Fibroblast of the aortic adventitia (primary cell): Measurements from ENCODE around the gene DHRS1. TPM values are rescaled to one million over a fixed set of nuclear protein-coding genes. Genes with fewer than 3 reads are reported as not detected.
"Not testable (repeated sequence)": the region's sequence is repeated elsewhere in the genome, so short reads cannot be mapped to it uniquely, and the experiment has no call there.

Source experiments
- DNase-seq: peaks from one replicate; pipeline ENCODE4 v3.0.0-alpha.2; 2010; ENCODE audit warnings: low read depth
- H3K4me3 ChIP-seq: 2 replicates; pipeline ENCODE4 v1.5.1; 2011; ENCODE audit warnings: low read depth, mild to moderate bottlenecking, control low read depth, low read length, moderate library complexity
- total RNA-seq: library from RNA; depleted of rRNA; stranded (reverse); fragments of >200 nt; gene quantifications from 2 replicates; pipeline ENCODE4 v1.2.3, GENCODE V29; 2012; ENCODE audit warnings: low replicate concordance
- TF ChIP-seq, protein P1 (sequence below): IDR thresholded peaks from 2 replicates; pipeline ENCODE4 v1.5.1; 2011; ENCODE audit warnings: mild to moderate bottlenecking, low read length, control low read depth, inconsistent platforms; ENCODE audit not compliant: insufficient read depth

Gene DHRS1
- total RNA-seq, 1 donor = 20.7 TPM

DNA sequence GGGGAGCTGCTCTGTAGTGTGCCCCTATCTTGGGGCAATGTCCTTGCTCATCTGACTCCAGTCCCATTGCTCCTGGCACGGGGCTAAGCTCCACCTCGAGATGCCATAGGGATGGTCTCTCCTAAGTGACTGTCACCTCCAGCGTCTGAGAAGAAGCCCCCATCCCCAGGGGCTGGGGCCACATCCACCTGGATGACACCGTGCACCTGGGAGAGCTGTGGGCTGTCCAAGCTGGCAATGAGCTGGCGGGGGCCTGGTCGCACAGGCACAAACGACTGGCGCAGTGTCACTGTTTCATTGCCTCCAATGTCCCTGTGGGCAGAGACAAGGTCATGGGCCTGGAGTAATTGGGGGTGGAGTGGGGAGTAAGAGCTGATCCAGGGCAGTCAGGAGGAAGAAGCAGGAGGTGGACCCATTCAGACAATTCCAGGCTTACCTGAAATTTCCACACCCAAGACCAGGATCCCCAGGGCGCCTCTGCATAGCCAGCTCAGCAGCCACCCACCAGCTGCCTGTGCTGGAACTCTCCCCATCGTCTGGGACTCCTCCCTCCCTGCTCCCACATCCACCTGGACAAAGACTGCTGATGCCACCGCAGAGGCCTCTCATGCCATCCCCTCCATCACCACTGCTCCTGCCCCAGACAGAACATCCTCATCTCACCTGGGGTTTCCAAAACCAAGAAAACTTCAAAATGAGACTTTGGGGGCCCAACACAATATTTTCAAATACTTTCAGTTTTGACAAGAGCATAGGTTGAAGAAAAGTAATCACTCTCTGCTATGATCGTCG, 50.2 kb downstream of the DHRS1 start:
- TF ChIP-seq, protein P1, sequence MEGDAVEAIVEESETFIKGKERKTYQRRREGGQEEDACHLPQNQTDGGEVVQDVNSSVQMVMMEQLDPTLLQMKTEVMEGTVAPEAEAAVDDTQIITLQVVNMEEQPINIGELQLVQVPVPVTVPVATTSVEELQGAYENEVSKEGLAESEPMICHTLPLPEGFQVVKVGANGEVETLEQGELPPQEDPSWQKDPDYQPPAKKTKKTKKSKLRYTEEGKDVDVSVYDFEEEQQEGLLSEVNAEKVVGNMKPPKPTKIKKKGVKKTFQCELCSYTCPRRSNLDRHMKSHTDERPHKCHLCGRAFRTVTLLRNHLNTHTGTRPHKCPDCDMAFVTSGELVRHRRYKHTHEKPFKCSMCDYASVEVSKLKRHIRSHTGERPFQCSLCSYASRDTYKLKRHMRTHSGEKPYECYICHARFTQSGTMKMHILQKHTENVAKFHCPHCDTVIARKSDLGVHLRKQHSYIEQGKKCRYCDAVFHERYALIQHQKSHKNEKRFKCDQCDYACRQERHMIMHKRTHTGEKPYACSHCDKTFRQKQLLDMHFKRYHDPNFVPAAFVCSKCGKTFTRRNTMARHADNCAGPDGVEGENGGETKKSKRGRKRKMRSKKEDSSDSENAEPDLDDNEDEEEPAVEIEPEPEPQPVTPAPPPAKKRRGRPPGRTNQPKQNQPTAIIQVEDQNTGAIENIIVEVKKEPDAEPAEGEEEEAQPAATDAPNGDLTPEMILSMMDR = no peak

DNA sequence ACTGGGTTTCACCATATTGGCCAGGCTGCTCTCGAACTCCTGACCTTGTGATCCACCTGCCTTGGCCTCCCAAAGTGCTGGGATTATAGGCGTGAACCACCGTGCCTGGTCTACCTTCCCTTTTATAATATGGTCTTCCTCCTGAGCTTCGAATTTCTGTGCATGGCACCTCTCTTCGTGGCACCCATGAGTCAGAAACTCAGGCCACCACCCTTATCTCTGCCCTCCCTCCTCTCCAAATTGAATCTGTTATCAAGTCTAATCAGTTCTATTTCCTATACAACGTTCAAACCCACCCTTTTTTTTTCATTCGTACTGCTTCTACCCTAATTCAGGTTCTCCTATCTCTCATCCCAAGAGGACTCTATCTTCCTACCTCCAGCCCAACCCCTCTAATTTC, 52.2 kb downstream of the DHRS1 start:
- no peak overlapping the region for H3K4me3 ChIP-seq
- TF ChIP-seq, protein P1 = no peak
- no peak for DNase-seq

More for the DNA sequence above, 50.2 kb downstream of the DHRS1 start:
- no peak overlapping the region for H3K4me3 ChIP-seq
- DNase-seq = no peak

DNA sequence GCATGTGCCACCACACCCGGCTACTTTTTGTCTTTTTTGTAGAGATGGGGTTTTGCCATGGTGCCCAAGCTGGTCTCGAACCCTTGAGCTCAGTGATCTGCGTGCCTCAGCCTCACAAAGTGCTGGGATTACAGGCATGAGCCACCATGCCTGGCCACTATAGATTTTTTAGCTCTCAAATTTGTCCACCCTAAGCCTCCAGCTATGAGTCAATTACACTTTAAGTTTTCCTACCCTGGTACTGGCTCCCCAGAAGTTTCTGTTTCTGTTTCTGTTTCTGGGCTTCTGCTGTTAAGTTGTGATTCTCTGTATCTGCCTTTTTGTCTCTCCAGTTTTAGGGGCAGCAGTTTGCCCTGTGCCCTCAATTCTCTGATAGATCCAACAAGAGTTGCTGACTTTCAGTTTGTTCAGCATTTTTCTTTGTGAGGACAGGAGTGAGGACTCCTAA, 52.8 kb downstream of the DHRS1 start:
- TF ChIP-seq, protein P1 = no peak
- no peak for DNase-seq
- no peak overlapping the region for H3K4me3 ChIP-seq

DNA sequence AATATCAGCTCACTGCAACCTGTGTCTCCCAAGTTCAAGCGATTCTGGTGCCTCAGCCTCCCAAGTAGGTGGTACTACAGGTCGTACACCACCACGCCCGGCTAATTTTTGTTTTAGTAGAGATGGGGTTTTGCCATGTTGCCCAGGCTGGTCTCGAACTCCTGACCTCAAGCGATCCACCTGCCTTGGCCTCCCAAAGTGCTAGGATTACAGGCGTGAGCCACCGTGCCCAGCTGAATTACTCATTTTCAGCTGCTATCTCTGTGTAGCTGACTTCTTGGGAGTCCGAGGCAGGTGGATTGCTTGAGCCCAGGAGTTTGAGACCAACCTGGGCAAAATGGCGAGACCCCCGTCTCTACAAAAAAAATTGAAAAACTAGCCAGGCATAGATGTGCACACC, 54.2 kb downstream of the DHRS1 start:
- H3K4me3 ChIP-seq, DNase-seq: not testable (repeated sequence)

DNA sequence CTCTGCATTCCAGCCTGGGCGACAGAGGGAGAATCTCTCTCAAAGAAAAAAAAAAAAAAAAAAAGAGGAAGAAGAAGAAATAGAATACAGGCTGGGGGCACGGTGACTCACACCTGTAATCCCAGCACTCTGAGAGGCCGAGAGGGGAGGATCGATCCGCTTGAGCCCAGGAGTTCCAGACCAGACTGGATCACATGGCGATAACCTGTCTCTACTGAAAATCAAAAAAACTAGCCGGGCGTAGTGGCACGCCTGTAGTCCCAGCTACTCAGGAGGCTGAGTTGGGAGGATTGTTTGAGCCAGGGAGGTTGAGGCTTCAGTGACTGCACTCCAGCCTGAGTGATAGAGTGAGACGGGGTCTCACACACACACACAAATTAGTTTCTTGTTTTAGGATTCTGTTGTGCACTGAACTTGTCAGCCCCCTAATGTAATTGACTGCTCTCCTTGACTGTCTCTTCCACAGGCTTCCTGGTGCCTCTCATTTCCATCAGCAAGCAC, 56.2 kb downstream of the DHRS1 start:
- DNase-seq = no peak
- TF ChIP-seq, protein P1 = no peak

DNA sequence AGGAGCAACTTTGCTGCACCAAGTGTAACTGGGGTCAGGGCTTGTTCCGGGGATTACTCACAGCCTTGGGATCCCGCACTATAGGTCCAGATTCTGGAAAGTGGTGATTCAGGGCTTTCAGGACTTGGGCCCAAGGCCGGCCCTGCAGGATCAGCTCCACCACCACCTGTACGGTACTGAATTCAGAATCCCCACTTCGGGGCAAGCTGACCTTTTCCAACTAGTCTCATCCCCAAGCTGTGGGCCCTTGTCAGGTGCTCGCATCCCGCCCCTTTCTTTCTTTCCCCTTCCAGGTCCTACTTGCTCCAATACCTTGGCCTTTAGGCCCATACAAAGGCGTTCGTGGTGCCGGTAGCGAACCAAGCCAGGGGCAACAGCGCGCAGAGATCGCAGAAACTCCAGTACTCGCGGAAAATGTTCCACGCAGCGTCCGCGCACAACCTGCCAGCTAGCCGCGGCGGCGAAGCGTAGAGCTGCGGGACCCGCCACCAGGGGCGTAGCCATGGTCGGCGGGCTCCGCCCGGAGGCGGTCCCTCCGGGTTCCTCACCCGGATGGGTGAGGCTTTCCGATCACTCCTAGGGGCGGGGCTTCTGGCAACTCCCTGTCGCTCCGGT, 57.6 kb downstream of the DHRS1 start:
- TF ChIP-seq, protein P1 = peak; percentile 59
- DNase-seq = peak; percentile 90
- peak overlapping the region; percentile 96 for H3K4me3 ChIP-seq

More for the DNA sequence above, 56.2 kb downstream of the DHRS1 start:
- H3K4me3 ChIP-seq = peak overlapping the region; percentile 96

Other genes with a start within 250 kb of the DHRS1 start
- not detected in 2 replicates for gene CARMIL3, start 247.8 kb downstream of the DHRS1 start, total RNA-seq
- not detected in 2 replicates for gene CPNE6, start 228.2 kb downstream of the DHRS1 start, total RNA-seq
- 20.1 and 36.5 TPM in 2 replicates for gene PCK2, start 205.5 kb downstream of the DHRS1 start, total RNA-seq
- 44.6 and 85.3 TPM in 2 replicates for gene DCAF11, start 185.0 kb downstream of the DHRS1 start, total RNA-seq
- gene NRL, start 184.8 kb downstream of the DHRS1 start, total RNA-seq = 0.90 and 4.1 TPM in 2 replicates
- 0.18 TPM in 1 of 2 replicates, not detected in the other for gene FITM1, start 169.1 kb downstream of the DHRS1 start, total RNA-seq
- gene PSME1, start 163.6 kb downstream of the DHRS1 start, total RNA-seq = 84.8 and 117 TPM in 2 replicates
- 3.8 and 11.9 TPM in 2 replicates for gene EMC9, start 158.2 kb downstream of the DHRS1 start, total RNA-seq
- gene PSME2, start 153.2 kb downstream of the DHRS1 start, total RNA-seq = 33.4 and 78.3 TPM in 2 replicates
- 51.1 and 165 TPM in 2 replicates for gene RNF31, start 152.3 kb downstream of the DHRS1 start, total RNA-seq
- 43.8 and 63.1 TPM in 2 replicates for gene IRF9, start 138.5 kb downstream of the DHRS1 start, total RNA-seq
- 1.9 and 4.2 TPM in 2 replicates for gene REC8, start 127.7 kb downstream of the DHRS1 start, total RNA-seq
- 44.0 and 52.0 TPM in 2 replicates for gene IPO4, start 111.0 kb downstream of the DHRS1 start, total RNA-seq
- 50.9 and 73.9 TPM in 2 replicates for gene TM9SF1, start 104.3 kb downstream of the DHRS1 start, total RNA-seq
- 0.27 TPM in 1 of 2 replicates, not detected in the other for gene TSSK4, start 94.1 kb downstream of the DHRS1 start, total RNA-seq
- 70.7 and 159 TPM in 2 replicates for gene CHMP4A, start 86.3 kb downstream of the DHRS1 start, total RNA-seq
- gene MDP1, start 83.7 kb downstream of the DHRS1 start, total RNA-seq = 11.8 and 23.2 TPM in 2 replicates
- gene NEDD8, start 67.4 kb downstream of the DHRS1 start, total RNA-seq = 38.8 and 136 TPM in 2 replicates
- 53.6 and 207 TPM in 2 replicates for gene GMPR2, start 66.9 kb downstream of the DHRS1 start, total RNA-seq
- gene TINF2, start 57.2 kb downstream of the DHRS1 start, total RNA-seq = 53.0 and 60.5 TPM in 2 replicates
- 0.36 and 6.1 TPM in 2 replicates for gene TGM1, start 36.6 kb downstream of the DHRS1 start, total RNA-seq
- 21.2 and 26.7 TPM in 2 replicates for gene RABGGTA, start 28.2 kb downstream of the DHRS1 start, total RNA-seq
- 16.4 and 19.6 TPM in 2 replicates for gene NOP9, start 70 bp upstream of the DHRS1 start, total RNA-seq
- gene CIDEB, start 8.2 kb upstream of the DHRS1 start, total RNA-seq = 1.9 and 4.2 TPM in 2 replicates
- 3.5 and 18.6 TPM in 2 replicates for gene LTB4R2, start 10.4 kb upstream of the DHRS1 start, total RNA-seq
- gene LTB4R, start 11.7 kb upstream of the DHRS1 start, total RNA-seq = 0.98 and 1.5 TPM in 2 replicates
- gene ADCY4, start 35.3 kb upstream of the DHRS1 start, total RNA-seq = 1.2 and 6.3 TPM in 2 replicates
- gene RIPK3, start 40.2 kb upstream of the DHRS1 start, total RNA-seq = 0.99 and 3.0 TPM in 2 replicates
- 77.9 and 221 TPM in 2 replicates for gene NFATC4, start 68.4 kb upstream of the DHRS1 start, total RNA-seq
- gene NYNRIN, start 99.2 kb upstream of the DHRS1 start, total RNA-seq = 14.1 and 45.1 TPM in 2 replicates
- gene CBLN3, start 129.9 kb upstream of the DHRS1 start, total RNA-seq = 5.9 and 6.2 TPM in 2 replicates
- gene KHNYN, start 130.2 kb upstream of the DHRS1 start, total RNA-seq = 37.1 and 39.8 TPM in 2 replicates
- 12.6 and 13.7 TPM in 2 replicates for gene SDR39U1, start 143.0 kb upstream of the DHRS1 start, total RNA-seq
- gene CMA1, start 208.5 kb upstream of the DHRS1 start, total RNA-seq = not detected in 2 replicates